ENCODE data around the gene IL11RA.
A peak's percentile ranks its signal among the peaks of the same experiment; 100 is the strongest.

Gene IL11RA

DNA sequence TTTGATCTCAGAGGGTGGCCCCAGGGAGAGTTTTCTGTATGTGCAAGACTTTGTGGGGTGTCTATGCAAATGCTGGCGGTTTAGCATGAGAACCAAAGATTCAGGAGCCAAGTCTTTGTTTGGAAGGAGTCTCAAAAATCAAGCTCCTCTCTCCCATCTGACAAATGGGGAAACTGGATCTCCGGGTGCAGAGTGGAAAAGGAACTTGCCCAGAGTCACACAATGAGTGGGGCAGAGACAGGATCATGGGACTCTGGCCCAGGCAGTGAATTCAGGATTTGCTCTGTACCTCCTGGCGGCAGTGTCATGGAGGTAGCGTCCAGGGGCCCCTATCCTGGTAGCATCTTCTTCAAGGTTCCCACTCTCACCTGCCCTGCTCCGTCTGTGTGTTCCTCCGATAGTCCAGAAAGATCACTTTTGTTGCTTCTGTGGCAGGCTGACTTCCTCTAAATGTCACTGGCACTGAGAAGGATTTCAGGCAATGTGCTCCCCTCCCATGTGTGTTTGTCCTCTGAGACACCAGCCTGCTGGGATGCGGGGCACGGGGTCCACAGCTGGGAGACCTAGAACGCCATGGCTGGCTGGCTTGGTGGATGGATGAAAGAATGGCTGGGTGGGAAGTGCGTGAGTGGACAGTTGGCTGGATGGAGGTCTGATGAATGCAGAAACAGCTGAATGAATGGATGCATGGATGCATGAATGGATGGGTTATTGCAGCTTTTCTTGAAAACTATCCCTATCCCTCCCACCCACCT is 35.5 kb downstream of the IL11RA start:
- no peak for DNase-seq (ENCODE audit: low read depth)

- no peak for DNase-seq (ENCODE audit: low read depth)
Observed at GRCh38 chr9:34688329-34689115, 36.5 kb downstream of the IL11RA start.

- no peak for DNase-seq (ENCODE audit: low read depth)
Observed at GRCh38 chr9:34689116-34689470, 37.1 kb downstream of the IL11RA start.

DNA sequence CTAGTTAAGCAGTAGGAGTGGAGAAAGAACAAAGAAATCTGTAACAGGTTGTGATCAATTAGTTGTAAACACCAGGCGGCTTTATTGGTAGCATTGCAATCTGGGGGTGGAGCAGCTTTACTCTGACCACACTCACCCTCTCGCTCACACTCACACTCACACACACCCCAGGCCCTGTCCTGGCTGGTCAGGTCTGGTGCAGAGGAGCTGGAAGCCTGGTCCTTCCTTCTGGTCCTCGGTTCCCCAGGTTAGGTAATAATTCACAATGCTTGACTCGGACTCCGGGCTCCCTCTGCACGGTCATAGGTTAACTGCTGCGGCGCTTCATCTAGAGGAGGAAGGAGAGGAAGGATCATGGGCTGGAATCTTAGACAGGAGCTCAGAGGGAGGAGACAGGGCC is 37.5 kb downstream of the IL11RA start:
- no peak for DNase-seq (ENCODE audit: low read depth)

DNA sequence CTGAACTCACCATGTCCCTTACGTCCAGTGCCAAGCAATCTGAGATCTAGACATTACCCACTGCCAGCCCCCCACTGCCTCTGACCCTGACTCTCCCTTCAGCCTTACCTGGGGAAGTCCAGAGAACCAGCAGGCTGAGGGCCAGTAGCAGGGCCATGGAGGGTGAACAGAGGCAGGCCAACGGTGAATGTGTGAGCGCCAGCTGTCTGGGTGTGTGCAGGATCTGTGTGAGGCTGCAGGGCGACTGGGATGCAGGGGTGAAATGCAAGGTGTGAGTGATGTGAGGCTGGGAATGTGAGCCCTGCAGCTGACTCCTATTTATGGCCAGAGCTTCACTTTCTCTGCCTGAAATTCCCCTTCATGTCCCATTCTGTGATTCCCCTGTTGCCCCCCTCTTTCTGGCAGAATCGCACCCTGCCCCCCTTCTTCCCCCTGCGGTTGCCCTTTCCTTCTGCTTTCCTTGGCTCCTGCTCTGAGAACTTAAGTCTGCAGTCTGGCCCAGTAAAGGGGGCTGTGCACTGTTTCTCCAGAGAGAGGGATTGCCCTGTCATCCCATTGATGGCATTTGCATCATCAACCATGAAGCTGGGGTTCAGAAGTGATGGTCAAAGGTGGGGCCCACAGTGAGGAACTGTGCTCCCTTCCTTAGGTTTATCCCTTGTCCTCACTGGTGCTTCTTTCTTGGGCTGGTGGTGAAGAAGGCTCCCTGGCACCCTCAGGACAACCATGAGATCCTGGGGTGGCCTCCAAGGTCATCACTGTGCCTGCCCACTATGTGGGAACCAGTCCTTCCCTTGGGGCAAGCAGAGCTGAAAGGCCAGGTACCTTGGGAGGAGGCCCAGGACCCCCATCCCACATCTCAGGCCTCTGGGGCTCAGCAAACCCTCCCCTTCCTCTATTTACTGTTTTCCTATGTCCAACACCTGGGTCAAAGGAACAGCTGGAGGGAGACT is 39.3 kb downstream of the IL11RA start, which contains the start of gene CCL19:
CCL19 (minus strand) TSS at position 294 of the 953 bp plus-strand sequence; CDS start at position 157, 137 bp downstream.
- no peak for DNase-seq (ENCODE audit: low read depth)

- no peak for DNase-seq (ENCODE audit: low read depth)
Observed at GRCh38 chr9:34691936-34692315, 39.9 kb downstream of the IL11RA start.

DNA sequence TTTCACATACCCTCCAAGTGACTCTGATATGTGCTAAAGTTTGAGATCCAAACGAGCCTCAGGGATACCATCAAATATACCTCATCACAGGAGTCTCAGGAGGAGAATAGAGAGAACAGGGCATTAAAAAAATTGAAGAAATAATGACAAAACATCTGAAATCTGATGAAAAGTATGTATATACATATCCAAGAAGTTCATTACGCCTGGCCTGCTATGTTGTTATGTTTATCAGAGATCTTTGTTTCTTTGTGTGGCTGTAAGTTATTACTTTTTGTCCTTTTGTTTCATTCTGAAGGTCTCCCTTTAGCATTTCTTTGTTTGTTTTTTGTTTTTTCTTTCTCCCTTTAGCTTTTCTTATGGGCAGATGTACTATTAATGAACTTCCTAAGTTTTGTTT is 41.6 kb downstream of the IL11RA start:
- DNase-seq (ENCODE audit: low read depth): no peak

DNA sequence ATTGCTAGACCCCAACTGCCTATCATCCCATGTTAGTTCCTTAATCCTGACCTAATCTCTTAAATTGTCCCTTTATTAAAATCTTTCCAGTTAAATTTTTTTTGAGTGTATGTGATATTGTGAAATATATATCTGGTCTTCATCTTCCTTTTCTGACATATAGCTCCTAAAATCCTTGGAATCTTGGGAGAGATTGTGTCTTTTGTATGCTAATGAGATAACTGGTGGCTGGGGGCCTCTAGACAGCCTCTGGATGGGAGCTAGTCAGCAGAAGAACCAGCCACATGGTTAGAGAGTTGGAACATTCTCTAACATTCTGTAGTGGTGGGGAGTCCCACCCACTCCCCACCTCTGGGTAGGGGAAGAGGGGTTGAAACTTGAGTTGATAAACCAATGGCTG is 42.8 kb downstream of the IL11RA start:
- no peak for DNase-seq (ENCODE audit: low read depth)

- peak; percentile 52 for DNase-seq (ENCODE audit: low read depth)
Observed at GRCh38 chr9:34701023-34701768, 49.2 kb downstream of the IL11RA start.

- peak; percentile 72 for DNase-seq (ENCODE audit: low read depth)
Observed at GRCh38 chr9:34701769-34702736, 50.1 kb downstream of the IL11RA start.

DNA sequence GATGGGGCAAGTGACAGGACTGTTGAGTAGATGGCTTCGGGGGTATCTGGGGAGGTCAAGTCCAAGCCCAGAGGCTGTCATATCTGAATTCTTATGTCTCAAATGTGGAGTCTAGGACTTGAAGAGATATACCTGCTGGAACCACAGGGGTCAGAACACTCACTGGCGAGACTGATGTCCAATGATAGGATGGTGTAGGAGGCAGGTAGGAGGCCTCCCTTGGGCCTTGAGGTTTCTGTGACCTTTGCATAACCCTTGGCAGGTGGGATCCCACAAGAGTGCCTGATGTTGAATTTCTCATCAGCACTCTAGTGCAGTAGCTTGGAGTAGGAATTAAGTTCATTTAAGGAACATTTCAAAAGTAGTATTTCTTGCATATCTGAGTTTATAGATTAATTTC is 55.1 kb downstream of the IL11RA start:
- no peak for DNase-seq (ENCODE audit: low read depth)

GRCh38 chr9:34709196-34709978 is 57.4 kb downstream of the IL11RA start:
- DNase-seq (ENCODE audit: low read depth): no peak

DNA sequence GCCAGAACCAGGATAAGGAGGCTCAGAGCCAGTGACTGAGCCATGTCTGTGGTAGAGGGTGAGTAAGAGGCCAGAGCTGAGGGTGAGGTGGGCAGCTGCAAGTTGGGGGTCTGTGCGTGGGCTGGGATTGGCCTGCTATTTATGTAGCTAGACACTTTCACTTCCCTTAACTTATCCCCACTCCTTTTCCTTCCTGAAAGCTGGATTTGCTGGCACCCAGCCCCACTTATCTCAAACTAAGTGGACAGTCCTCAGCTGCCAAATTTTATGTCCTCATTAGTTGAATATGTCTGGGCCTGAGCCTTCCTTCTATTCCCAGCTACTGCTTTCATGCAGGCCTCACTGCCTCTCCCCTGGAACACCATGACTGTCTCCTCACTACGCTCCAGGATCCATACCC is 58.0 kb downstream of the IL11RA start, which contains the start of gene CCL21:
CCL21 (minus strand) TSS at position 114 of the 400 bp plus-strand sequence; CDS start at position 44, 70 bp downstream.
- DNase-seq (ENCODE audit: low read depth): no peak
